Neuronal stem cell (in vitro differentiated cells): ENCODE data around the gene CAMTA1.

ENCODE experiments used
- DNase-seq: peaks from one replicate; pipeline ENCODE4 v3.0.0-alpha.2; 2013; ENCODE audit warnings: low spot score
- H2AFZ ChIP-seq: one replicate; pipeline ENCODE4 v1.6.1; 2013; ENCODE audit warnings: mild to moderate bottlenecking, low read length, inconsistent platforms
- H2AK5ac ChIP-seq: 2 replicates; pipeline ENCODE4 v1.6.1; 2013; ENCODE audit warnings: low read depth, mild to moderate bottlenecking, inconsistent platforms, low read length, moderate library complexity, mixed read lengths
- H2BK120ac ChIP-seq: 2 replicates; pipeline ENCODE4 v1.6.1; 2013; ENCODE audit warnings: low read depth, mild to moderate bottlenecking, inconsistent platforms, low read length, moderate library complexity, mixed read lengths
- H2BK12ac ChIP-seq: one replicate; pipeline ENCODE4 v1.6.1; 2013; ENCODE audit warnings: low read length, inconsistent platforms
- H2BK15ac ChIP-seq: 2 replicates; pipeline ENCODE4 v1.6.1; 2013; ENCODE audit warnings: mild to moderate bottlenecking, low read length, inconsistent platforms, mixed read lengths
- H2BK5ac ChIP-seq: one replicate; pipeline ENCODE4 v1.6.1; 2013; ENCODE audit warnings: inconsistent platforms, mild to moderate bottlenecking, low read length, moderate library complexity
- H3K14ac ChIP-seq: one replicate; pipeline ENCODE4 v1.6.1; 2013; ENCODE audit warnings: low read length, inconsistent platforms
- H3K18ac ChIP-seq: 2 replicates; pipeline ENCODE4 v1.6.1; 2013; ENCODE audit warnings: low read length, inconsistent platforms
- H3K23ac ChIP-seq: 2 replicates; pipeline ENCODE4 v1.6.1; 2013; ENCODE audit warnings: low read depth, mild to moderate bottlenecking, mixed read lengths, low read length, inconsistent platforms; ENCODE audit not compliant: poor library complexity
- H3K27ac ChIP-seq: replicated peaks from 3 replicates; pipeline ENCODE4 v1.5.1; 2013; ENCODE audit warnings: low read length, inconsistent platforms
- H3K27me3 ChIP-seq, 3 experiments: 2 replicates each; pipeline ENCODE4 v1.6.1; 2013; ENCODE audit warnings: low read length in 3 of 3, mild to moderate bottlenecking in 2 of 3, inconsistent platforms in 1 of 3, low read depth in 1 of 3, mixed read lengths in 1 of 3, moderate library complexity in 1 of 3; ENCODE audit not compliant: control insufficient read depth in 3 of 3, insufficient read depth in 3 of 3
- H3K36me3 ChIP-seq, 2 donors: replicated peaks in 1 of 2; 2 replicates each; pipeline ENCODE4 v1.6.1; 2013; ENCODE audit warnings: low read length in 2 of 2; ENCODE audit not compliant: control insufficient read depth in 2 of 2, insufficient read depth in 2 of 2
- H3K4ac ChIP-seq: 2 replicates; pipeline ENCODE4 v1.6.1; 2013; ENCODE audit warnings: inconsistent platforms, mild to moderate bottlenecking, low read length, moderate library complexity
- H3K4me1 ChIP-seq, 2 donors: 1 replicate in 1 of 2; 2 replicates in 1 of 2; pipeline ENCODE4 v1.6.1; 2013; ENCODE audit warnings: low read length in 2 of 2, low read depth in 1 of 2; ENCODE audit not compliant: control insufficient read depth in 2 of 2, insufficient read depth in 1 of 2
- H3K4me2 ChIP-seq: one replicate; pipeline ENCODE4 v1.6.1; 2013; ENCODE audit warnings: mild to moderate bottlenecking, low read length, inconsistent platforms; ENCODE audit not compliant: insufficient read depth, poor library complexity, severe bottlenecking
- H3K4me3 ChIP-seq, 2 donors: 2 replicates each; pipeline ENCODE4 v1.5.1; 2013; ENCODE audit warnings: low read length in 2 of 2, mild to moderate bottlenecking in 2 of 2, inconsistent platforms in 1 of 2, moderate library complexity in 1 of 2
- H3K79me1 ChIP-seq: one replicate; pipeline ENCODE4 v1.6.1; 2013; ENCODE audit warnings: low read depth, mild to moderate bottlenecking, inconsistent platforms, low read length, moderate library complexity
- H3K9ac ChIP-seq: one replicate; pipeline ENCODE4 v1.6.1; 2013; ENCODE audit warnings: mild to moderate bottlenecking, low read depth, low read length, inconsistent platforms; ENCODE audit not compliant: poor library complexity
- H3K9me3 ChIP-seq, 2 donors: replicated peaks in 1 of 2; 2 replicates each; pipeline versions ENCODE3 to v1.6.1; 2013; ENCODE audit warnings: low read length in 2 of 2, mild to moderate bottlenecking in 2 of 2, inconsistent platforms in 1 of 2, low read depth in 1 of 2, mixed read lengths in 1 of 2, moderate library complexity in 1 of 2; ENCODE audit not compliant: control insufficient read depth in 2 of 2, insufficient read depth in 1 of 2
- H4K8ac ChIP-seq: one replicate; pipeline ENCODE4 v1.6.1; 2013; ENCODE audit warnings: low read depth, mild to moderate bottlenecking, inconsistent platforms, low read length, moderate library complexity
- H4K91ac ChIP-seq: one replicate; pipeline ENCODE4 v1.6.1; 2013; ENCODE audit warnings: low read length, low read depth, mild to moderate bottlenecking, inconsistent platforms; ENCODE audit not compliant: poor library complexity
- WGBS, 2 donors: extraction: QIAGEN DNeasy Blood & Tissue Kit; methylation state at CpG; one replicate each; pipeline ENCODE4 v1.1.7; 2013; ENCODE audit warnings: missing lambda C conversion rate in 2 of 2, mixed read lengths in 1 of 2; ENCODE audit not compliant: insufficient read length in 2 of 2, insufficient replicate concordance in 1 of 2; ENCODE audit errors: extremely low coverage in 2 of 2; 5-methylcytosine and 5-hydroxymethylcytosine counted together

CAMTA1 gene

DNA sequence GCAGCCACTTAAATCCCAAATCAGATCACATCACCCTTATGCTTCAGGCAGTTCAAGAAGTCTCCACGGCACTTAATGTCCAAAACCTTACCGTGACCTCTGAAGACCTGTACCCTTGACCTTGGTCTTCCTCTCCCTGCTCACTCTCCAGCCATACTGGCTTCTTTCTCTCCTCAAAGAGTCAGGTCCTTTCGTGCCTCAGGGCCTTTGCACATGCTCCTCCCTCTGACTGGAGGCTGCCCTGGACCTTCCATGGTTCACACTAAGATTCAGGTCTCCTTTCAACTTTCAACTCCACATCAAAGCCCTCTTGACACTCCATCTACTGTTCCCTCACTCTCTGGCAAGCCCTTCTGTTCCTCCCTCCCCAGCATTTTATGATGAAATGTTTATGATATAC is 695.9 kb downstream of the CAMTA1 start:
- no CpG with 5 or more reads among the region's 3 CpGs for WGBS, 2 donors
- no peak overlapping the region for H2AK5ac ChIP-seq
- no peak overlapping the region for H2BK12ac ChIP-seq
- no peak overlapping the region for H3K27ac ChIP-seq
- H3K9ac ChIP-seq: no peak overlapping the region
- no peak for DNase-seq
- H3K79me1 ChIP-seq: no peaks in the 10 kb centered on the region
- peaks cover 0 to 2% of the 10 kb centered on the region in 2 donors for H3K9me3 ChIP-seq
- H2BK15ac ChIP-seq: no peak overlapping the region
- peaks cover 0 to 11% of the 10 kb centered on the region in 2 donors for H3K4me1 ChIP-seq
- H3K4ac ChIP-seq: no peak overlapping the region
- H3K4me3 ChIP-seq: no peak overlapping the region
- H4K91ac ChIP-seq: no peak overlapping the region
- no peak overlapping the region for H2BK5ac ChIP-seq
- no peak overlapping the region for H3K23ac ChIP-seq
- no peak overlapping the region for H2BK120ac ChIP-seq
- H3K4me2 ChIP-seq: no peak overlapping the region
- H2AFZ ChIP-seq: no peak overlapping the region
- no peak overlapping the region for H4K8ac ChIP-seq
- H3K27me3 ChIP-seq: peaks cover 0 to 20% (median 0%) of the 10 kb centered on the region in 3 experiments
- no peaks in the 10 kb centered on the region for H3K36me3 ChIP-seq
- no peak overlapping the region for H3K18ac ChIP-seq
- H3K14ac ChIP-seq: no peak overlapping the region

DNA sequence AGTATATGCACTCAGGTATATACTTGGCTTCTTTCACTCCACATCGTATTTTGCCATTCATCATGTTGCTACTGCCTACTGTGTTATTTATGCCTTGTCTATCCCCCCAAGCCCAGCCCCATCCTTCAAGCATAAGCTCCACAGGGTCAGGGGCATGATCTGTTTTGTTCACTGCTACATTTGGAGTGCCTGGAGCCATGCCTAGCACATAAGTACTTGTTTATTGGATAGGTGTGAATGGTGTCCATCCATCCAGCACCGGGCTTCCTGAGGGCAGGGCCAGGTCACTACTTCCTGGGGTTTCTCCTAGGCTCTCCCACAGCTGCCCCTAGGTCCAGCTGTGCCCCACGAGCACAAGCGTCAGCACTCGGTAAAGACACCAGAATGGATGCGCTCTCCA is 696.8 kb downstream of the CAMTA1 start:
- no peak overlapping the region for H2BK12ac ChIP-seq
- H4K91ac ChIP-seq: no peak overlapping the region
- no peak overlapping the region for H2AFZ ChIP-seq
- H2AK5ac ChIP-seq: no peak overlapping the region
- peaks cover 0 to 2% of the 10 kb centered on the region in 2 donors for H3K9me3 ChIP-seq
- H3K14ac ChIP-seq: peak overlapping the region; percentile 48
- no peak overlapping the region for H2BK5ac ChIP-seq
- WGBS, 2 donors: no CpG with 5 or more reads among the region's 6 CpGs
- no peak overlapping the region for H3K27ac ChIP-seq
- no peaks in the 10 kb centered on the region for H3K36me3 ChIP-seq
- no peak overlapping the region for H3K23ac ChIP-seq
- H2BK15ac ChIP-seq: no peak overlapping the region
- no peak overlapping the region for H3K18ac ChIP-seq
- no peak overlapping the region for H2BK120ac ChIP-seq
- no peak overlapping the region for H3K4ac ChIP-seq
- H3K27me3 ChIP-seq: peaks cover 0 to 14% (median 0%) of the 10 kb centered on the region in 3 experiments
- H3K4me1 ChIP-seq: peaks cover 0 to 5% of the 10 kb centered on the region in 2 donors
- H3K9ac ChIP-seq: no peak overlapping the region
- no peak for DNase-seq
- H3K4me3 ChIP-seq: no peak overlapping the region
- H4K8ac ChIP-seq: no peak overlapping the region
- H3K79me1 ChIP-seq: no peaks in the 10 kb centered on the region
- no peak overlapping the region for H3K4me2 ChIP-seq

DNA sequence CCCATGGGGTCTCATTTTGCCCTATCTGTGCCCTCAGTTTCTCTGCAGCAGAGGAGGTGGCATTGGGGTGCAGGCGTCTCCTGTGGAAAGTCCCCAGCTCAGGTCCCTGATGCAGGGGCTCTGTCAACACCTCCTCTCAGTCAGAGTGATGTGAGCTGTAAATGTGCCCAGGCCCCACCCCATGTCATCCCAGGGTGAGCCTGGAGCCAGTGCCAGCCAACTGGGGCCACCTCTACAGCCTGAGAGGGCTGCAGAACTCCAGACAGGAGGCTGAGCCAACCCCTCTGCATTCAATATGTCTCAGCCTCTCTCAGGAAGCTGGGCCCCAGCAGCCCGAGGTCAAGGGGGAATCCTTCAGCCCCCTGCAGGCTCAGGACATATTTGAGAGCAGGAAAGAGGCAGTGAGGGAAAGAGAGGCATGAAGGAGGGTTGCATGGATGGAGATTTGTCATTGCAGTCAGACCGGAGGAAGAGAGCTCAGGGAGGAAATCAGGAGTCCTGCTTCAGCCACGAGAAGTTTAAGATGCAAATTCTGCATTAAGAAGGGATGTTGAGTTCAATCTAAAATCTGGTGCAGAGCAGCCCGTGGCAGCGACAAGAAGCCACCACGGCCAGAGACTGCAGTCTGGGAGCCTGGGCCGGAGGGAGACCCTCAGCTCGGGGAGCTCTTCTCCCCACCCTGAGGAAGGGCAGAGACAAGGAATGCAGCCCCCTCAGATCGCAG is 697.7 kb downstream of the CAMTA1 start:
- Histone ChIP-seq H3K4me2 (no peak overlapping the region), H2BK12ac (no peak overlapping the region), H3K27me3 (peaks cover 0 to 10% (median 0%) of the 10 kb centered on the region in 3 experiments)

DNA sequence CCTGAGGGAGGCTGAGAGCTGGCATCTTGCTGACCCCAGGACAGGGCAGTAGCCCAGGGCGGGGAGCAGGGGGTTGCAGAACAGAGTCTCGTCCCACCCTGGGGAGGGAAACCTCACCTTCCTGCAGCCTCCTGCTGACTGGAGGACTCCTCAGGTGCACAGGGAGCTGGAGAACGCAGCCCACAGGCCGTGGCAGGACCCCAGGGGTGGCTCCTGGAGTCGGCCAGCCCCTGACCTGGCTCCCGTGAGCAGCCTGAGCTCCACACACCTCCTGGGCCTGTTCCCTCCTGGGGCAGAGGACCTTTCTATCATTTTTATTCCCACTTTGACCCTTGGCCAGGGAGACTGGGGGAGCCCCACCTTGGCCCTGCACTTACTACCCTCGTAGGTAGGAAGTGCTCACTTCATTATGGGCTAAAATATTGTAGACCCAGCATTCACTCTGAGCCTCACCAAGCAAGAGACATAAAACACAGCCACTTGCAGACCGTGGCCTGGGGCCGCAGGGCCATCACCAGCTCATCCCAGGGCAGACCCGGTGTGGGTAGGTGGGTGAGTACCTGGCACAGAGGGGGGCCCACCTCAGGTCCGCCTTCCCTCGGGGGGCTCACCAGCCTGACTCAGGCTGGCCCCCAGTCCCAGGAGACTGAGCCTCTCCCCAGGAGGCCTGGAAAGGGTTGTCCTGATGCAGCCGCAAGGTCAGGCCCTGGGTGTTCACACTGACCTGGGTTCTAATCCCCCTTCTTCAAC is 698.6 kb downstream of the CAMTA1 start:
- H3K18ac ChIP-seq: no peak overlapping the region
- H4K8ac ChIP-seq: no peak overlapping the region
- no peak overlapping the region for H2BK15ac ChIP-seq

More for the DNA sequence above, 697.7 kb downstream of the CAMTA1 start:
- WGBS, 2 donors: no CpG with 5 or more reads among the region's 10 CpGs
- Histone ChIP-seq H2BK120ac (no peak overlapping the region), H3K23ac (no peak overlapping the region), H2BK15ac (no peak overlapping the region), H3K27ac (no peak overlapping the region), H3K9me3 (peaks cover 0 to 2% of the 10 kb centered on the region in 2 donors), H3K4me1 (peaks cover 0 to 6% of the 10 kb centered on the region in 2 donors), H3K4ac (no peak overlapping the region), H3K14ac (no peak overlapping the region), H4K91ac (no peak overlapping the region), H3K36me3 (no peaks in the 10 kb centered on the region), H2BK5ac (no peak overlapping the region), H4K8ac (no peak overlapping the region), H2AK5ac (no peak overlapping the region), H3K18ac (no peak overlapping the region), H3K4me3 (no peak overlapping the region), H2AFZ (no peak overlapping the region), H3K79me1 (no peaks in the 10 kb centered on the region), H3K9ac (no peak overlapping the region)
- DNase-seq: no peak

More for the DNA sequence above, 698.6 kb downstream of the CAMTA1 start:
- WGBS, 2 donors: no CpG with 5 or more reads among the region's 13 CpGs
- Histone ChIP-seq H2BK12ac (no peak overlapping the region), H2AFZ (no peak overlapping the region), H2BK120ac (no peak overlapping the region), H3K4me3 (no peak overlapping the region), H3K23ac (no peak overlapping the region), H3K14ac (no peak overlapping the region), H4K91ac (no peak overlapping the region), H3K4me2 (no peak overlapping the region), H3K9me3 (peaks cover 0 to 2% of the 10 kb centered on the region in 2 donors), H2AK5ac (no peak overlapping the region), H3K36me3 (no peaks in the 10 kb centered on the region), H3K27me3 (peaks cover 0 to 6% (median 0%) of the 10 kb centered on the region in 3 experiments), H3K27ac (no peak overlapping the region), H3K79me1 (no peaks in the 10 kb centered on the region), H3K4me1 (peaks cover 0 to 6% of the 10 kb centered on the region in 2 donors), H3K9ac (no peak overlapping the region), H3K4ac (no peak overlapping the region), H2BK5ac (no peak overlapping the region)
- DNase-seq: no peak
